HepG2 (cell line): Measurements from ENCODE around the gene GNPNAT1. TPM values are rescaled to one million over a fixed set of nuclear protein-coding genes. Genes with fewer than 3 reads are reported as not detected.
A peak's percentile ranks its signal among the peaks of the same experiment; 100 is the strongest.

Source experiments
- BCL6 ChIP-seq: IDR thresholded peaks from 2 replicates; pipeline ENCODE4 v1.6.1; 2016; ENCODE audit warnings: missing genetic modification reagents, missing compliant biosample characterization
- EP300 ChIP-seq, 3 experiments: sonication (generic) in 1 of 3; formaldehyde crosslinking in 1 of 3; IDR thresholded peaks; 2 replicates each; pipeline versions ENCODE4 v1.5.1 to v1.6.1; 2011 to 2020; ENCODE audit warnings: low read depth in 2 of 3, low read length in 2 of 3, borderline replicate concordance in 1 of 3, improper control_type of control experiment in 1 of 3, mild to moderate bottlenecking in 1 of 3, missing genetic modification reagents in 1 of 3, moderate library complexity in 1 of 3
- FOXA1 ChIP-seq, 2 experiments: fragments of 450-650 bp in 1 of 2; sonication (generic) in 1 of 2; formaldehyde crosslinking in 1 of 2; IDR thresholded peaks; 2 replicates each; pipeline versions ENCODE4 v1.4.0 to v1.6.1; 2016 to 2020; ENCODE audit warnings: missing genetic modification reagents in 1 of 2
- FOXO1 ChIP-seq: sonication (generic); formaldehyde crosslinking; IDR thresholded peaks from 2 replicates; pipeline ENCODE4 v1.4.0; 2020; ENCODE audit warnings: missing genetic modification reagents
- HNF4A ChIP-seq: sonication (generic); formaldehyde crosslinking; IDR thresholded peaks from 2 replicates; pipeline ENCODE4 v1.4.0; 2020; ENCODE audit warnings: missing genetic modification reagents
- MEIS2 ChIP-seq: sonication (generic); formaldehyde crosslinking; IDR thresholded peaks from 2 replicates; pipeline ENCODE4 v1.9.0; 2021; ENCODE audit warnings: mild to moderate bottlenecking, missing genetic modification reagents
- NFIC ChIP-seq: IDR thresholded peaks from 2 replicates; pipeline ENCODE4 v1.6.1; 2012; ENCODE audit warnings: mild to moderate bottlenecking, low read length, inconsistent platforms
- SAP130 ChIP-seq: IDR thresholded peaks from 2 replicates; pipeline ENCODE4 v1.6.1; 2016; ENCODE audit warnings: low read depth
- ZNF136 ChIP-seq: sonication (generic); formaldehyde crosslinking; IDR thresholded peaks from 2 replicates; pipeline ENCODE4 v1.8.1; 2022; ENCODE audit warnings: low read depth, mild to moderate bottlenecking, moderate library complexity, missing genetic modification reagents
- ZNF24 ChIP-seq: fragments of 450-650 bp; IDR thresholded peaks from 2 replicates; pipeline ENCODE4 v1.6.1; 2017; ENCODE audit warnings: antibody characterized with exemption, mild to moderate bottlenecking
- ZNF362 ChIP-seq: sonication (generic); formaldehyde crosslinking; IDR thresholded peaks from 2 replicates; pipeline ENCODE4 v1.4.0; 2020; ENCODE audit warnings: missing genetic modification reagents, mild to moderate bottlenecking, borderline replicate concordance
- ZNF770 ChIP-seq: sonication (generic); formaldehyde crosslinking; IDR thresholded peaks from 2 replicates; pipeline ENCODE4 v1.5.0; 2020; ENCODE audit warnings: mild to moderate bottlenecking, missing genetic modification reagents
- polyA plus RNA-seq, 8 experiments: library from polyadenylated mRNA; depleted of rRNA in 3 of 8; stranded (reverse) in 7 of 8; unstranded in 1 of 8; fragments of >200 nt; fragmentation: Illumina TruSeq in 4 of 8; extraction: Trizol in 4 of 8; gene quantifications; 2 replicates each; pipeline versions ENCODE4 v1.2.1 to v1.2.3, GENCODE V29; 2011 to 2016; ENCODE audit warnings: low read depth in 4 of 8, missing spikeins in 1 of 8, mixed read lengths in 1 of 8; ENCODE audit not compliant: insufficient read depth in 1 of 8
- total RNA-seq, 5 experiments: library from RNA; depleted of rRNA; stranded (reverse); fragments of >200 nt; fragmentation: Illumina TruSeq; extraction: Trizol; gene quantifications; 2 replicates each; pipeline ENCODE4 v1.2.3, GENCODE V29; 2016; ENCODE audit warnings: low read depth in 1 of 5
- TF ChIP-seq, protein P1 (sequence below): IDR thresholded peaks from 2 replicates; pipeline ENCODE4 v1.4.0; 2020; ENCODE audit warnings: mild to moderate bottlenecking, missing genetic modification reagents

Gene GNPNAT1
- total and polyA plus RNA-seq, 2 of the 13 experiments (the other 11 are each of a cell fraction or from before 2014, with no cell fraction given) = 38.3 to 54.9 TPM

DNA sequence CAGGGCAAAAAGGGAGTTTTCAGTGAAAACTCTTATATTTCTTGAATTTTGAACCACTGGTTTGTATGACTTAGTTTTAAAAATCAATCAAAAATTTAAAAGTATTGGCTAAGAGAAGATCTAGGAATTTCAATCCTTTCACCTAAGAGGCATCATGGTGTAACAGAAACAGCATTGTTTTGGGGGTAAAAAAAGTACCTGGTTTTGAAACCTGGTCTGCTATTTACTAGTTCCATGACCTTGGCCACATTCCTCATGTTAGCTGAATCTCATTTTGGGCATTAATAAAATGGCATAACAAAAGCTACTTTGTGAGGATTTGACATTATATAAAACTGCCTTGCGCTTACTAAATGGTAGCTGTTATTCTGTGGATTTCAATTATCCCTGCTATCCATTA, 16.7 kb upstream of the GNPNAT1 start (continued):
- TF ChIP-seq ZNF24 (no peak), BCL6 (CRISPR knock-in tag) (peak; percentile 90), FOXO1 (0 out of 2 replicates have a peak, but pooled peaks have one; percentile 37), EP300 (IDR thresholded peaks at IDR 0.05; ENCODE audit: low read depth in 2 of 2, low read length in 2 of 2) (peak in 1 of 2 experiments; percentile 55; a peak in 1 of 4 replicates), EP300 (CRISPR knock-in tag; IDR thresholded peaks at IDR 0.05; ENCODE audit: borderline replicate concordance) (no peak), MEIS2 (no peak), ZNF136 (CRISPR knock-in tag) (no peak), FOXA1 (IDR thresholded peaks at IDR 0.05) (no peak), FOXA1 (CRISPR knock-in tag; IDR thresholded peaks at IDR 0.05) (peak; percentile 34; the same call in 1 of the 2 replicates), HNF4A (peak; percentile 20; the same call in 1 of the 2 replicates), ZNF770 (CRISPR knock-in tag) (no peak), NFIC (peak; percentile 27; the same call in 1 of the 2 replicates), ZNF362 (CRISPR knock-in tag) (peak; percentile 71; the same call in 1 of the 2 replicates), SAP130 (CRISPR knock-in tag) (0 out of 2 replicates have a peak, but pooled peaks have one; percentile 15)
- TF ChIP-seq, protein P1, sequence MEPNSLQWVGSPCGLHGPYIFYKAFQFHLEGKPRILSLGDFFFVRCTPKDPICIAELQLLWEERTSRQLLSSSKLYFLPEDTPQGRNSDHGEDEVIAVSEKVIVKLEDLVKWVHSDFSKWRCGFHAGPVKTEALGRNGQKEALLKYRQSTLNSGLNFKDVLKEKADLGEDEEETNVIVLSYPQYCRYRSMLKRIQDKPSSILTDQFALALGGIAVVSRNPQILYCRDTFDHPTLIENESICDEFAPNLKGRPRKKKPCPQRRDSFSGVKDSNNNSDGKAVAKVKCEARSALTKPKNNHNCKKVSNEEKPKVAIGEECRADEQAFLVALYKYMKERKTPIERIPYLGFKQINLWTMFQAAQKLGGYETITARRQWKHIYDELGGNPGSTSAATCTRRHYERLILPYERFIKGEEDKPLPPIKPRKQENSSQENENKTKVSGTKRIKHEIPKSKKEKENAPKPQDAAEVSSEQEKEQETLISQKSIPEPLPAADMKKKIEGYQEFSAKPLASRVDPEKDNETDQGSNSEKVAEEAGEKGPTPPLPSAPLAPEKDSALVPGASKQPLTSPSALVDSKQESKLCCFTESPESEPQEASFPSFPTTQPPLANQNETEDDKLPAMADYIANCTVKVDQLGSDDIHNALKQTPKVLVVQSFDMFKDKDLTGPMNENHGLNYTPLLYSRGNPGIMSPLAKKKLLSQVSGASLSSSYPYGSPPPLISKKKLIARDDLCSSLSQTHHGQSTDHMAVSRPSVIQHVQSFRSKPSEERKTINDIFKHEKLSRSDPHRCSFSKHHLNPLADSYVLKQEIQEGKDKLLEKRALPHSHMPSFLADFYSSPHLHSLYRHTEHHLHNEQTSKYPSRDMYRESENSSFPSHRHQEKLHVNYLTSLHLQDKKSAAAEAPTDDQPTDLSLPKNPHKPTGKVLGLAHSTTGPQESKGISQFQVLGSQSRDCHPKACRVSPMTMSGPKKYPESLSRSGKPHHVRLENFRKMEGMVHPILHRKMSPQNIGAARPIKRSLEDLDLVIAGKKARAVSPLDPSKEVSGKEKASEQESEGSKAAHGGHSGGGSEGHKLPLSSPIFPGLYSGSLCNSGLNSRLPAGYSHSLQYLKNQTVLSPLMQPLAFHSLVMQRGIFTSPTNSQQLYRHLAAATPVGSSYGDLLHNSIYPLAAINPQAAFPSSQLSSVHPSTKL (CRISPR knock-in tag) = peak; percentile 58; the same call in 1 of the 2 replicates
